K562 (cell line): ENCODE data around the gene ARSI.

ENCODE experiments used
- CHD4 ChIP-seq: fragments of 200-600 bp; sonication (generic); IDR thresholded peaks from 3 replicates; pipeline ENCODE4 v1.6.1; 2012; ENCODE audit warnings: low read depth, mild to moderate bottlenecking, mixed read lengths, low read length, inconsistent platforms; ENCODE audit not compliant: insufficient read depth, insufficient replicate concordance, poor library complexity, severe bottlenecking
- EP300 ChIP-seq: IDR thresholded peaks from 2 replicates; pipeline ENCODE4 v1.6.1; 2012; ENCODE audit warnings: low read length, improper control_type of control experiment
- POLR2AphosphoS5 ChIP-seq: IDR thresholded peaks from 2 replicates; pipeline ENCODE4 v1.6.1; 2011; ENCODE audit warnings: mild to moderate bottlenecking, low read depth, low read length, moderate library complexity; ENCODE audit not compliant: control insufficient read depth, insufficient read depth
- STAT5B ChIP-seq: fragments of 250-450 bp; sonication (Bioruptor Pico); IDR thresholded peaks from 2 replicates; pipeline ENCODE4 v1.8.0; 2021; ENCODE audit warnings: mild to moderate bottlenecking, inconsistent platforms
- TAF7 ChIP-seq: fragments of 450-650 bp; IDR thresholded peaks from 2 replicates; pipeline ENCODE4 v1.6.1; 2016; ENCODE audit warnings: missing genetic modification characterization, missing compliant biosample characterization

- TF ChIP-seq STAT5B (CRISPR knock-in tag) (no peak), CHD4 (no peak), TAF7 (tag) (no peak), EP300 (no peak), POLR2AphosphoS5 (no peak)
Measured at GRCh38 chr5:150265870-150266383, 36.8 kb downstream of the ARSI start.
